HG02970 (cell line): Measurements from ENCODE around the gene WDR37.

Experiments
- ATAC-seq: cut with Tn5 transposase; IDR thresholded peaks from one replicate; pipeline ENCODE4 v1.9.1; 2021; ENCODE audit warnings: mild to moderate bottlenecking, moderate library complexity, moderate number of reproducible peaks; ENCODE audit not compliant: unreplicated experiment, low FRiP score

The WDR37 gene

DNA sequence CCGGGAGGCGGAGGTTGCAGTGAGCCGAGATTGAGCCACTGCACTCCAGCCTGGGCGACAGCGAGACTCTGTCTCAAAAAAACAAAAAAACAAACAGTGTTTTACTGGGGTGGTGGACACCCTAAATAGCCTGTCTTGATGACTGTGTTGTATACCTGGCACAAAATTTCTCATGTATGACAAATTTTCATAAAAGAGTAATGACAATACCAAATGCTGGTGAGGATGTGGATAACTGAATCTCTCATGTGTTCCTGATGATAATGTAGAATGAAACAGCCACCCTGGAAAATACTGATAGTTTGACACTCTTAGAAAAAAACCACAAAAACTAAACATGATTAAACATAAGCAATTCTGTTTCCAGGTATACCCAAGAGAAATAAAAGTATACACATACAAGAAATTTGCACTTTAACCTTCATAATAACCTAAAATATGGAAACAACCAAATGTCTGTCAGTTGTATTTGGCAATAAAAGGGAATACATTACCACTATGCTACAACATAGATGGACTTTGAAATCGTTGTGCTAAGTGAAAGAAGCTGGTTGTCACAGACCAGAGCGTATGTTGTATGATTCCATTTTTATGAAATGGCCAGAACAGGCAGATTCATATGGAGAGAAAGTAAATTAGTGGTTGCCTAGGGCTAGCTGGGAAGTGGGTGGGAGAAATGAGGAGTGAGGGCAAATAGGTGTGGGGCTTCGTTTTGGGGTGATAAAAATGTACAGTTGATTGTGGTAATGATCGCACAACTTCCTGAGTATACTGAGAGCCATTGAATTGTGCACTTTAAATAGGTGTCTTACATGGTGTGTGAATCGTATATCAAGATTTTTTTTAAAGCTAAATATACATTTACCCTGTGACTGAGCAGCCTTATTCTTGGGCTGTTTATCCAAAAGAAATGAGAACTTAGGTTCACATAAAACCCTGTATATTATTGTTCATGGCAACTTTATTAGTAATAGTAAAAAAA lies 12.5 kb downstream of the WDR37 start:
- ATAC-seq, result no peak

DNA sequence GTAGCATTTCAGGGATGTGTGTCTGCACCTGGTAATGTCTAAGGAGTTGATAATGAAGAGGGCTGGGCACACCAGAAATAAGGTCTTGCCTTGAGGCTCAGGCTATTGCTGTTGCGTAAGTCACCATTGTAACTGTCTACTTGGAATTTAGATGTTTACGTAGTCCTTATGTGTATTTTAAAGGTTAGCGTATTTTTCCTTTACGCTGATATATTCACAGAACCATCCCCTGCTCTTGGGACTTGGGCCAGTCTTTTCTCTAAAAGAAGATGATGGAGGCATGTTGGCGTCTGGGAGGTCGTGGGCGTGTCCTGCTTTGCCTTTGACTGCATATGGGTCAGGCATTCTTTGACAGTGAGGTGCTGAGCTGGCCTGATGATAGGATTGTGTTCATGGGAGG lies 14.7 kb downstream of the WDR37 start:
- ATAC-seq, result no peak

DNA sequence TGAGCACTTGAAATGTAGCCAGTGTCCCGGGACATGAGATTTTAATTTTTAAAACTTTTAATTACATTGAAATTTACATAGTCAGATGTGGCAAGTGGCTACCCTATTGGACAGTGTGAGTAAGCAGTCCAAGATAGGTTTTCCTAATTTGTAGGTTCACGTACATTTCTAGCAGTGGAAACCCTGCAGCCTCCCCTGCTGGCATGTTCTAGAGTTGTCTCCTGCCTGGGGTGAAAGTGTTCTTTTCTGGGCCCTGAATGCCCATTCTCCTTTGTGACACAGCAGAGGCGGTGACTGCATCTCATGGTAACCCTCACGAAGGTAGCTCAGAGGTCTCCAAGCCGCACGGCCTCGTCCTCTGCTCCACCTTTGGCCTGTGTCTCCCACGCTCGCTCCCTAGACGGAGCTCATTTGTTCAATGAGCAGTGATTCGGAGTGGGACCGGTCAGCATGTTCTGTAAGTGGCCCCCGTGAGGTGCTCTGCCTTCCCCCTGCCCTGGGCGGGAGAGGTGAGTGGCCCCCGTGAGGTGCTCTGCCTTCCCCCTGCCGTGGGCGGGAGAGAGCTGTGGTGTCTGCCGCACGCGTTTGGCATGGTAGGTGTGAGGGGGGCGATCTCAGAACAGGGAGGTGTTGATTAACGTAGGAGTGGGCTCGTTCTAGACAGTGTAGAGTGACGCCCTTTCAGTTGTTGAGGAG lies 18.0 kb downstream of the WDR37 start:
- no peak for ATAC-seq

DNA sequence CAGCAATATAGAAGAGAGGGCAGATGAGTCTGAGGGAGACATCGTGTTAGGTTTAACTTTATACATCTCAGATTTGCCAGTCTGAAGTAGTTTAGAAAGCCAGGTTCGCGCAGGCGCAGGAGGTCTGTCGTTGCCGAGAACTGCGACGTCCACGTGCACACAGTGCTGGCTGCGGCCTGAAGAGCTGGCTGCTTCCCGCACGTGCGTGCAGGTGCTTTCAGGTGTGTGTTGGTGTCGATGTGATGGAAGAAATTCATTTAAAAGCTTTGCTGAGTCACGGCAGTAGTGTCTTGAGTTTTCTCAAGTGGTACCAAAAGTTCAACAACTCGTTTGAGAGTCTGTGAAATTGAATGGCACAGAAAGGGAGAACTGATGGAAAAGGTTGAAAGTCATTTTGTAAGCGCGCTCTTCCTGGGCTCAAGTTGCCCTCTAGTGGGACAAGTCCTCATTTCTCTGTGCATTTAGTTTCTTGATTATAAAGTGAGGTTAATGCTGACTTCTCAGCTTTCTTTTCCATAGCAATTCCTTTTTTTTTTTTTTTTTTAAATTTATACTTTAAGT lies 18.6 kb downstream of the WDR37 start:
- no peak for ATAC-seq

DNA sequence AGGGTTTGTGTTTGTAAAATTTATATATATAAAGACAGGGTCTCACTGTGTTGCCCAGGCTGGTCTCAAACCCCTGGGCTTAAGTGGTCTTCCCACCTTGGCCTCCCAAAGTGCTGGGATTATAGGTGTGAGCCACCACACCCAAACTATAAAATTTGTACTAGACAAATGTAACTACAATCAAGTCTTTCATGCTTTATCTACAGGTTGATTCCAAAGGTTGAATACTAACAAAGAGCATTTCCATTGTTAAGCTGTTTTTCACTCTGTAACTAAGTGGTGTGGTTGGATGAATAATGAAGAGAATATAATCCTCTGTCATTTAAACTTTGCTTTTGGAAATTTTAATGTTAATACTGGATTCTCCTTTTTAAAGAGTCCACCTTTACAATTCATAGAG lies 22.5 kb downstream of the WDR37 start:
- no peak for ATAC-seq

DNA sequence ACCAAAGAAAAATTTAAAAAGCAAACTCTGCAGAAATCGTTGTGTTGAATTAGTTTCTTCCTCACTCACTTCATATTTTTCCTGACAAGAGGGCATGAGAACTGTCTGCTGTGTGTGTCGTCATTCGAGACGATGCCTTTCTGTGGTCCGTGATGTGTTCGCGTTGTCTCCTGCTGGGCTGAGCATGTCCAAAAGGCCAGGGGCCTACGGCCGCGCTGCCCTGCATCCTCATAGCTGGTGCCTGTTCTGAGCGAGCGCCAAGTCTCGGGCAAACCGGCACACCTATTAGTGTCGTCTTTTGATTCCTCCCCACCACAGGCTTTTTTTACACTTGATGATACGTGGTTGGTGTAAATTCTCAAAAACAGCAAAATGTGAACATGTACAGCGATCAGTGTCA lies 27.4 kb downstream of the WDR37 start:
- no peak for ATAC-seq

DNA sequence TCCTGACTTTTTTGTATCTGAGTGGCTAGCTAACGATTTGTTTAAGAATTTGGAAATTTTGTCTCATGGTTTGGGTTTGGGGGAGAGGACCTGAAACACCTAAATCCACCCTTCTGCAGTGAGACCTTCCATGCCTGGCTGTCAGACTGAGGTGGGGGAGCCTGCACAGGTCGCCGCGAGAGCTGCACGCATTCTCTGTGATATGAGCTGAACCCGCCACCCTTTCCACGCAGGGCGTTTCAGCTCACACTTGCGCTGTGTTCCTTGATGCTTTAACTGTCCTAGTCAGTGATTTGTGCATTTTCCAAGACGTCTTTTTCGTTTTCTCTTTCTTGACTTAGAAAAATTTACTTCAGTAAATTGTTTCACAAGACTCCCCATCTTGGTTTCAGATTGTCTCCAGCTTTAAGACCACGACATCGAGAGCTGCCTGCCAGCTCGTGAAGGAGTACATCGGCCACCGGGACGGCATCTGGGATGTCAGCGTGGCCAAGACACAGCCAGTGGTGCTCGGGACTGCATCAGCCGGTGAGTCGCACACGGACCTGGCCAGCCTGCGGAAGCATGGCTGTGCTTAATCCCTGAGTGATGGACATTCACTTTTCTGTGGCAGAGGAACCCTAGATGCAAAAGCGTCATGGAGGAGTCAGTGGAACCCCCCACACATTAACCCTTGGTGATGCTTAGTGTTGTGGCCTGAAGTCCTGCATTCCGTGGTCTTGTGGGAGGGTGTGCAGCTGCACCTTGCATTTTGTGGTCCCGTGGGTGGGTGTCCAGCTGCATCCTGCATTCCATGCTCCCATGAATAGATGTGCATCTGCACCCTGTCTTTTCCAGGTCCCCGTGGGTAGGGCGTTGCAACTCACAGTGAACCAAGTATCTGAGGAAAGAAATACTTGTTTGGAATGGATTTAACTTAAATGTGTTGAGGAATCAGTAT lies 28.1 kb downstream of the WDR37 start:
- no peak for ATAC-seq

DNA sequence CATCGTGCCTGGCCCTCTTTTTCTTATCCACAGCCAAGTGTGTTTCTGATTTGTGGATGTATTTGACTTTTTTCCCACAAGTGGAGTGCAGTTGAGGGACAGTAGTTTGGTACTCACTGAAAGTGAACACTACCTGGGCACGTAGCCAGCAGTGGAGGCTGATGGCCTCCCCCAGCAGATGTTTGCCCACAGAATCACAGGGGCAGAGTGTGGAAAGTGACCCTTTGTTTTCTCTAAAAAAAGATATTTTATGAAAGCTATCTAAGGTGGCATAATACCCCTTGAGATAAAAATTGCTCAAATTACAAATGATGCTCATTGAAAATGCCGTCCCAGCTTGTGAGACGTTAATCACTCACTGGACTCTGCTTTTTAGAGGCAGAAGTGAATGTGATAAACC lies 29.1 kb downstream of the WDR37 start:
- no peak for ATAC-seq

DNA sequence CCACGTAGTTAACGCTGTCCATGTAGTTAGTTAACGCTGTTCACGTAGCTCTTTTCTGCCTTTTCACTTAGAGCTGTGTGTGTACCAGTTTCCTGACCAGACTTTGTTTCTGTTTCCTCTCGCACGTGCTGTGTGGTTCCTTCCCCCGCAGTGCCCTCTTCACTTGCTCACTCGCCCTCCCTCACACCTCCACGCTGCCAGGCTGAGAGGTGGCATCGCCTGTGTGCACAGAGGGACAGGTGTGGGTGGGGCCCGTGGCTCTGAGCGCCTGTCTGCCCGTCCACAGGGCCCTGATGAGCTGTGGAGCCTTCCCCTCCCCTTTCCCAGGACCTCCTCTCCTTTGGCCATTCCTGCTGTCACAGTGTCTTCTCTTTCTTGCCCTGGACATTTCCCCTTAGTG lies 30.6 kb downstream of the WDR37 start:
- ATAC-seq, result no peak

DNA sequence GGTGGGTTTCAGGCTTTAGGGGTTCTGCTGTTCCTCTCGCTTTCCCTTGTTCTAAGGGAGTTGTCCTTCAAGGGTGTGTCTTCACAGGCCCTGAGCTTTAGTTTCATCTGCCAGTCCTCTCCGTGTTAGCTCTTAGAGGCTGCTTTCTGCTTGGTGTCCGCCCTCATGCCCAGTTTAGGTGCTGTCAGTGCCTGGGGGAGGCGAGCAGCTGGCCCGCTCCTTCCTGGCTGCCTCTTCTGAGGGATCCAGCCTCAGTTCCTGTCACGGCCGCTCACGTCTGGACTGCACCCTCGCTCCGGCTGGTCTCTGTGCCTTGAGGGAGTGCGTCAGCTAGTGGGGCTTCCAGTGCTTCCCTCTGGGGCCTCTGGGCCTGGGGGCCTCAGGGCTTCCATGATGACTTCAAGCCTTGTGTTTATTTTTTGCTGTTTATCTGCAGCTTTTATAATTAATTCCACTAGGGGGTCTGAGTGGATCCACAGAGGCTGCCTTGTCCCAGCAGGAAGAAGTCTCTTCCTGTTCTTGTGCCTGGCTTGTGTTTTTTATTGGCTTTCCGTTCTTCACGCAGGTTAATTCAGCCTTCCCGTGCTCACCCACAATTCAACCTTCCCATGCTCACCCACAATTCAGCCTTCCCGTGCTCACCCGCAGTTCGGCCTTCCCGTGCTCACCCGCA lies 33.0 kb downstream of the WDR37 start:
- no peak for ATAC-seq

DNA sequence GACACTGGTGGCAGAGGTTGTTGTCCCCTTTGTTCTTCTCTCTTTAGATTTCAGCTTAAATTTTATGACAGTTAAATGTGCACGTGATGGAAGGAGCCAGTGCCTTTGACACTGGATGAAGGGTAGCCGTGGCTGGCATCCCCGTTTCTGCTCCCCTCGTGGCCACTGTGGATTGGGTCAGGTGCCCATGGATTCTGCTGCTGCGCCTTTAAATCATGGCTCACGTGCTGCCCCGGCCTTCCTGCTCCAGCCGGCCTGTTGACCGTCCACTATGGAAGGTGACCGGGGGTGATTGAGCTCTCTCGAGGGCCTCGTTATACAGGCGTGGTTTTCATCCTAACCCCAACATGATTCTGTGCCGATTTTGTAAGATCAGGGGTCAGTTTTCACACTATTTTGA lies 34.5 kb downstream of the WDR37 start:
- ATAC-seq, result no peak

DNA sequence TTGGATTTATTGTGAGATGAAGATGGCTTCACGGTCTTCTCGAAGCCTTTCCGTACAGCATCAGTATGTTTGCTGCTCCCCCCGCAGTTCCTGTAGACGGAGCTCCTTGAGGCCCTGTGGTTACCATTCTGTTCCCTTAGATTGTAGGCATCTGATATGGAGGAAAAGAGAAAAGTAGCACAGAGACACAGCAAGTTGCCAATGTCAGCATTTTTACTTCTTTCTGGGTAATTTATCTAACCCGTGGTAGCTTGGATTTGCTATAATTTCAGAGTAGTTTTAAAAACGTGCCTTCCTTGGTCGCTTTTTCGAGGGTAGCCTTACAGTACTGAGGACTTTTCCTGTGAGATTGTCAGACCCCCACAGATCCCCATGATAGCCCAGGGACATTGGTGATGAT lies 37.5 kb downstream of the WDR37 start:
- ATAC-seq, result no peak

DNA sequence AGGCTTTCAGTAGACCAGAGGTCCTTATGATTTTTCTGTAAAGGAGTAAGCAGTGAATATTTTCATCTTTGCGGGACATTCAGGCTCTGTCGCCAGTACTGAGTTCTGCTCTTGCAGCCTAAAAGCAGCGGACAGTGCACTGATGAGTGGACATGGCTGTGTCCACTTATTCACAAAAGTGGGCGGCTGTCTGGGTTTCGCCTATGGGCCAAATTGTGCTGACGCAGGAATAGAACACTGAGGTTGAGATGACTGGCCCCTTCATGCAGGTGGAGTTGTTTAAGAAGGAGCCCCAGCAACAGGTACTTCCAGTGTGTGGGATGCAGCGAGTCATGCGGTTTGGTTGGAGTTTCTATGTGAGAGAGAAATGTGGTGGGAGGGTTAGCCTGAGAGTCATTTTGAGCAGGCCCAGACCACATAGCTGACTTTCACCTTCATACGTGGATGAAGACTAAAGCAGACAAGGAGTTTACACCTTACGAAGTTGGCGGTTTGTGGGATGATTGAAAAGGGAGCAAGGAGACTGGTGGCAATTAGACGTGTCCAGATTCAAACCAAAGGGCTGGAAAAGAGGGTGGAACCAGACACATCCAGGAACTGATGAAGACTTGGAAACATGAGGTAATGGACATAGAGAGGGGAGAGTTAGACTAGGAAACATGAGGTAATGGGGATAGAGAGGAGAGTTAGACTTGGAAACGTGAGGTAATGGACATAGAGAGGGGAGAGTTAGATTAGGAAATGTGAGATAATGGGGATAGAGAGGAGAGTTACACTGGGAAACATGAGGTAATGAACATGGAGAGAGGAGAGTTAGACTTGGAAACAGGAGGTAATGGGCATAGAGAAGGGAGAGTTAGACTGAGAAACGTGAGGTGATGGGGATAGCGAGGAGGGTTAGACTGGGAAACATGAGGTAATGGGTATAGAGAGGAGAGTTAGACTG lies 38.2 kb downstream of the WDR37 start:
- no peak for ATAC-seq

DNA sequence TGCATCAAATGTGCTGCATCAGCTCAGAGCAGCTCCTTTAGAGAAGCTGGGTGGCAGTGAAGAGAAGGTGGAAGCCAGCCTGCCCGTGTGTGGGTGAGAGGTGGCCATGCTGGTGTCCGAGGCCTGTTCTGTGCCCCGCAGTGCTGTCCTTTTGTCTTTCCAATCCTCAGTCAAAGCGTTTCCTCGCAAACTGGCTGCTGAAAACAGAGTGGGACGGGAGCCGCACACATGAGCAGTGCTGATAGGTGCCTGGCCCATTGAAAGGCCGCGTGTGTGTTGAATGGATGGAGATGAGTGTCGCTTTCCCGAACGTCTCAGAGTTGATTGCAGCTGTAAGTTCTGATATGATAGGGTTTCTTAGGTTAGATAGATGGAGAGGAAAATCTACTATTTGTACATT lies 39.3 kb downstream of the WDR37 start:
- no peak for ATAC-seq

DNA sequence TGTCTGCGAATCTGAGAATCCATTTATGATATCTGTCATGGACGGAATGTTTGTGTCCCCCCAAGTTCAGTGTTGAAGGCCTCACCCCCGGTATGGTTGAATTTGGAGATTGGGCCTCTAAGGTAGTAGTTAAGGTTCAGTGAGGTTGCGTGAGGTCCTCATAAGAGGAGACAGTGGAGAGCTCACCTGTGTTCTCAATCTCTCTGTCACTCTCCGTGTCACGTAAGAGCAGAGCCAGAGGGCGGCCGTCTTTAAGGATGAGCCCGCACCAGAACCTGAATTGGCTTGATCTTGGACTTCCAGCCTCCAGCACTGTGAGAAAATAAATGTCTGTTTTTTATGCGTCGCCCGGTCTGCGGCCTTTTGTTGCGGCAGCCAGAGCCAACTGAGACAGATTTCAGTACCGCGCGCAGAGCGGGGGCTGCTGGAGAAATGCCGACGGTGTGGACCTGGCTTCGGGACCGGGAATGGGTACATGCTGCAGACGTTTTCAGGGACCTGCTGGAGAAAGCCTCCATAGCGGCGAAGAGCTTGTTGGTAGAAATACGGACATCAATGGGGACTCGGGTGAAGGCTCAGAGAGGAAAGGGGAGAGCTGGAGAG lies 40.2 kb downstream of the WDR37 start:
- ATAC-seq, result no peak

DNA sequence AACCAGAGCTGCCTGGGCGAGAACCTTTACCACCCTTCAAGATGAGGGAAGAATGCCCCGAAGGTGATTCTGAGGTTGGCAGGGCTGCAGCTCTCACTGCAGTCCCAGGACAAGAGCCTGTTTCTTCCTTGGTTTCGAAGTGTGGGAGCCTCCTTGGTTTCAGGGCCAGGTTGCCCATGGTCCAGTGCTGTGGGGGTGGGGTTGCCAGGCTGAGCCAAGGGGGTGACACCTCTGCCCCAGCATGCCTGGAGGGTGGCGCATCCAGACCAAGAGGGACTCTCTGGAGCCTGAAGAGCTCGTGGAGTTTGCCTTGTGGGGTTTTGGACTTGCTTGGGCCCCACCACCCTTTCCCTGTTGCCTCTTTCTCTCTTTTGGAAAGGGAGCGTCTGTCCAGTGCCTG lies 41.3 kb downstream of the WDR37 start:
- no peak for ATAC-seq

DNA sequence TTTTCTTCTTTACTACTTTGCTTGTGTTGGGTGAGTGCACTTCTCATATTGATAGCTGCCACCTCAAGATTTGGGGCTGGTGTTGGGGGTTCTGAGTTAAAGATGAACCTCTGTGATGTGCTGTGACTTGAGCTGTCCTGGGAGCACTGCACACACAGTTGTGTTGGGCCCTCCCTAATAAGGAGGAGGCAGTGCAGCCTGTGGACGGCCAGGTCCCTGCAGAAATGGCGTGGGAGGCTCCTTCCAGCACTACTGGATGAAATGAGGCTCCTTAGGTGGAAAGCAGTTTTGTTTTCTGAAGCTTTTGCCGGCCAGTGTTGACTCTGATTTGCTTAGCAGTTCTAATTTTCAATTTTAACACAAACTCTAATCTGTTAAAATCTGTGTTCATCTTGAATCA lies 44.0 kb downstream of the WDR37 start:
- no peak for ATAC-seq

DNA sequence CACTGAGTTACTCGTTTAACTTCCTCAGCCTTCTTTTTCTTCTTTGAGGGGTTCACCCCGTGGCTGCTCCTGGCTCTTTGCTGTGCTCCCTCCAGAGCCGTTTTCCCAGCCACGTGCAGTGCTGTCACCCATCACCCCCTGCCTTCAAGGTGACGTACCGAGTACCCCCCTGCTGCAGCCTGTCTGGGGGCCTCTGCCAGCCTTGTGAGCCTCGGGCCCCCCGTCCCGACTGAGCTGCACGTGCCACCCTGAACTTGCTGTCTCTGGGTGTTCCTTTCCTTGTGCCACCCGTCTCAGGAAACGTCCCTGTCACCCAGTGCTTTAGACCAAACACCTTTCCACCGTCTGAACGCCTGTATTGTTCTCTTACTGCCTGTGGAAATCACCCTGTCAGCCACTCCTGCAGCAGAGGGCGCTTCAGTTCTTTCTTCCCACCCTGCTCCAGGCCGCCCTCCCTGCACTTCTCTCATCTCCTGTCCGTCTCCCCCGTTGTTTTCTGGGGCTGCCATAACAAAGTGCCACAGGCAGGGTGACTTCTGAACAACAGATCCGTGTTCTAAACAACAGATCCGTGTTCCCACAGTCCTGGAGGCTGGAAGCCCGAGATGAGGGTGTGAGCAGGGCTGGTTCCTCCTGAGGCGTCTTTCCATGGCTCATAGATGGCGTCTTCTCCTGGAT lies 44.6 kb downstream of the WDR37 start:
- no peak for ATAC-seq
